GM23338 (cell line): Measurements from ENCODE around the gene BAD. TPM values are rescaled to one million over a fixed set of nuclear protein-coding genes. Genes with fewer than 3 reads are reported as not detected.

Experiments
- ATAC-seq: fragments of 200-7000 bp; cut with Tn5 transposase; 3 replicates; pipeline ENCODE4 v1.9.1; 2020
- DNase-seq: peaks from one replicate; pipeline ENCODE4 v3.0.0-alpha.2; 2015; ENCODE audit warnings: low spot score
- H2AFZ ChIP-seq: fragments of 200-600 bp; sonication (generic); 2 replicates; pipeline ENCODE4 v1.8.0; 2016; ENCODE audit warnings: antibody characterized with exemption, mild to moderate bottlenecking, moderate library complexity
- H3F3A ChIP-seq: fragments of 200-600 bp; sonication (generic); replicated peaks from 2 replicates; pipeline ENCODE4 v1.8.0; 2017; ENCODE audit warnings: antibody characterized with exemption, mixed run types, low read depth
- H3K27ac ChIP-seq: fragments of 200-600 bp; sonication (generic); 2 replicates; pipeline ENCODE4 v1.6.1; 2016; ENCODE audit warnings: low read depth
- H3K27me3 ChIP-seq: fragments of 200-600 bp; sonication (generic); 2 replicates; pipeline ENCODE4 v1.8.0; 2016; ENCODE audit warnings: mild to moderate bottlenecking, mixed run types, moderate library complexity; ENCODE audit not compliant: insufficient read depth
- H3K36me3 ChIP-seq: fragments of 200-600 bp; sonication (generic); 2 replicates; pipeline ENCODE4 v1.8.0; 2016; ENCODE audit warnings: mild to moderate bottlenecking; ENCODE audit not compliant: insufficient read depth
- H3K4me1 ChIP-seq: fragments of 200-600 bp; sonication (generic); 2 replicates; pipeline ENCODE4 v1.8.0; 2016; ENCODE audit warnings: mild to moderate bottlenecking, moderate library complexity; ENCODE audit not compliant: insufficient read depth
- H3K4me2 ChIP-seq: fragments of 200-600 bp; sonication (generic); 2 replicates; pipeline ENCODE4 v1.7.1; 2017; ENCODE audit warnings: mixed run types
- H3K4me3 ChIP-seq: fragments of 200-600 bp; sonication (generic); 2 replicates; pipeline ENCODE4 v1.6.1; 2016; ENCODE audit warnings: mixed run types
- H3K79me2 ChIP-seq: fragments of 200-600 bp; sonication (generic); replicated peaks from 2 replicates; pipeline ENCODE4 v1.8.0; 2017; ENCODE audit warnings: mild to moderate bottlenecking; ENCODE audit not compliant: insufficient read depth
- H3K9me2 ChIP-seq: fragments of 200-600 bp; sonication (generic); 2 replicates; pipeline ENCODE4 v1.8.0; 2017; ENCODE audit not compliant: insufficient read depth
- H4K20me1 ChIP-seq: fragments of 200-600 bp; sonication (generic); replicated peaks from 2 replicates; pipeline ENCODE4 v1.8.0; 2017; ENCODE audit warnings: mild to moderate bottlenecking; ENCODE audit not compliant: insufficient read depth
- H3K27ac Mint-ChIP-seq: 2 replicates; pipeline ENCODE4 v1.8.0; 2020; ENCODE audit warnings: inconsistent platforms, mild to moderate bottlenecking, moderate library complexity, mixed read lengths
- H3K27me3 Mint-ChIP-seq: 3 replicates; pipeline ENCODE4 v1.8.0; 2022; ENCODE audit warnings: low read depth, mild to moderate bottlenecking, moderate library complexity, mixed read lengths, inconsistent platforms; ENCODE audit not compliant: insufficient read depth, poor library complexity
- H3K36me3 Mint-ChIP-seq: 3 replicates; pipeline ENCODE4 v1.8.0; 2021; ENCODE audit warnings: low read depth, mild to moderate bottlenecking, inconsistent platforms, moderate library complexity, mixed read lengths
- H3K4me1 Mint-ChIP-seq: 3 replicates; pipeline ENCODE4 v1.8.0; 2020; ENCODE audit warnings: mild to moderate bottlenecking, inconsistent platforms, mixed read lengths
- H3K4me3 Mint-ChIP-seq: 3 replicates; pipeline ENCODE4 v1.8.0; 2021; ENCODE audit warnings: moderate library complexity, mild to moderate bottlenecking, inconsistent platforms, mixed read lengths
- H3K9me3 Mint-ChIP-seq: 3 replicates; pipeline ENCODE4 v1.8.0; 2020; ENCODE audit warnings: moderate library complexity, mild to moderate bottlenecking, inconsistent platforms, mixed read lengths
- CREB1 ChIP-seq: fragments of 250-450 bp; sonication (Bioruptor Pico); IDR thresholded peaks from 2 replicates; pipeline ENCODE4 v1.5.0; 2020; ENCODE audit warnings: low read depth, mild to moderate bottlenecking, moderate library complexity
- ETS1 ChIP-seq: IDR thresholded peaks from 2 replicates; pipeline ENCODE4 v1.6.1; 2016; ENCODE audit warnings: antibody characterized with exemption
- EZH2 ChIP-seq: fragments of 200-600 bp; sonication (generic); IDR thresholded peaks from one replicate; pipeline ENCODE4 v1.8.0; 2017; ENCODE audit warnings: antibody characterized with exemption, mild to moderate bottlenecking, low read depth; ENCODE audit not compliant: unreplicated experiment
- EZH2phosphoT487 ChIP-seq: fragments of 200-600 bp; sonication (generic); IDR thresholded peaks from one replicate; pipeline ENCODE4 v1.8.1; 2018; ENCODE audit warnings: antibody characterized with exemption; ENCODE audit not compliant: unreplicated experiment
- polyA plus RNA-seq: library from polyadenylated mRNA; unstranded; fragments of >200 nt; fragmentation: Nextera tagmentation; extraction: Ambion mirVana; gene quantifications from 2 replicates; pipeline ENCODE4 v1.2.1, GENCODE V29; 2016
- total RNA-seq: library from RNA; depleted of rRNA; stranded (reverse); fragments of >200 nt; shearing (Covaris generic); gene quantifications from 2 replicates; pipeline ENCODE4 v1.2.3, GENCODE V29; 2014
- TF ChIP-seq, protein P1 (sequence below), 2 experiments: fragments of 200-600 bp in 1 of 2; sonication (generic) in 1 of 2; conservative IDR thresholded peaks; 2 replicates each; pipeline versions ENCODE4 v1.5.1 to v1.6.1; 2016 to 2017; ENCODE audit warnings: antibody characterized with exemption in 2 of 2, low read depth in 2 of 2, mild to moderate bottlenecking in 2 of 2, moderate library complexity in 1 of 2

The BAD gene
- total and polyA plus RNA-seq, 2 experiments from 2014 or later, result 46.3 to 46.4 TPM

DNA sequence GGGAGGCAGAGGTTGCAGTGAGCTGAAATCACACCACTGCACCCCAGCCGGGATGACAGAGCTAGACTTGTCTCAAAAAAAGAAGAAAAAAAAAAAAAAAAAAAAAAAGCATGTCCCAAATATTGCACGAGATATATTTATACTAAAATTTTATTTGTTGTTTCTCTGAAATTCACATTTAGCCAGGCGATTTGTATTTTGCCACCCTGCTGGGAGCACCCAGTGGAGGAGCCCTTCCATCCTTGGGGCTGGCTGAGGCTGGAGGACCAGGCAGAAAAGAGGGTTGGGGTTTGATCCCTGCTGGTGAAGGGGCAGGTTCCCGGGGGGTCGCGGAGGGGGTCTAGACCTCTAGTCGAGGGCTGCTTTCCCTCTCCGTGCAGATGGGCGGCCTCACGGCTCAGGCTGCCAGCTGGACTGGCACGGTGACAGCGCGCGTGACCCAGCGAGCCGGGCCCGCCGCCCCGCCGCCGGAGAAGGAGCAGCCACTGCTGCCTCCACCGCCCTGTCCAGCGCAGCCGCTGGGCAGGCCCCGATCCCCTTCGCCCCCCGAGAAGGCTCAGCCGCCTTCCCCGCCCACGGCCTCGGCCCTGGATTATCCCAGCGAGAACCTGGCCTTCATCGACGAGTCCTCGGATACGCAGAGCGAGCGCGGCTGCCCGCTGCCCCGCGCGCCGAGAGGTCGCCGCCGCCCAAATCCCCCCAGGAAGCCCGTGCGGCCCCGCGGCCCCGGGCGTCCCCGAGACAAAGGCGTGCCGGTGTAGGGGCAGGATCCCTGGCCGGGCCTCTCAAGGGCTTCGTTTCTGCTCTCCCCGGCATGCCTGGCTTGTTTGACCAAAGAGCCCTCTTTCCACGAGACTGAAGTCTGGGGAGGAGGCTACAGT, 14.7 kb upstream of the BAD start:
- peaks cover 12% of the 10 kb centered on the region; the same call in 1 of the 2 replicates for H3K4me1 ChIP-seq
- peak overlapping the region; percentile 81 for H3K4me2 ChIP-seq
- peaks cover 92% of the 10 kb centered on the region for H3K27me3 ChIP-seq
- Mint-ChIP-seq H3K36me3 (no peaks in the 10 kb centered on the region), H3K27ac (no peak overlapping the region), H3K27me3 (peaks cover 83% of the 10 kb centered on the region), H3K4me1 (peaks cover 16% of the 10 kb centered on the region), H3K4me3 (peak overlapping the region; percentile 64), H3K9me3 (no peaks in the 10 kb centered on the region; the same call in 2 of the 3 replicates)
- H3F3A ChIP-seq, result peaks cover 20% of the 10 kb centered on the region
- peak overlapping the region; percentile 56 for H3K4me3 ChIP-seq
- no peaks in the 10 kb centered on the region for H3K36me3 ChIP-seq
- peaks cover 16% of the 10 kb centered on the region; the same call in 1 of the 2 replicates for H4K20me1 ChIP-seq
- H3K27ac ChIP-seq, result no peak overlapping the region
- TF ChIP-seq ETS1, result no peak
- peak; percentile 89 for TF ChIP-seq EZH2phosphoT487
- TF ChIP-seq CREB1 (CRISPR knock-in tag), result no peak
- peak; percentile 67 for TF ChIP-seq EZH2
- ATAC-seq, result peak; percentile 2; the same call in 2 of the 3 replicates
- peak; percentile 40 for DNase-seq
- H3K9me2 ChIP-seq, result no peaks in the 10 kb centered on the region
- H2AFZ ChIP-seq, result no peak overlapping the region; the same call in 1 of the 2 replicates
- H3K79me2 ChIP-seq, result no peaks in the 10 kb centered on the region

DNA sequence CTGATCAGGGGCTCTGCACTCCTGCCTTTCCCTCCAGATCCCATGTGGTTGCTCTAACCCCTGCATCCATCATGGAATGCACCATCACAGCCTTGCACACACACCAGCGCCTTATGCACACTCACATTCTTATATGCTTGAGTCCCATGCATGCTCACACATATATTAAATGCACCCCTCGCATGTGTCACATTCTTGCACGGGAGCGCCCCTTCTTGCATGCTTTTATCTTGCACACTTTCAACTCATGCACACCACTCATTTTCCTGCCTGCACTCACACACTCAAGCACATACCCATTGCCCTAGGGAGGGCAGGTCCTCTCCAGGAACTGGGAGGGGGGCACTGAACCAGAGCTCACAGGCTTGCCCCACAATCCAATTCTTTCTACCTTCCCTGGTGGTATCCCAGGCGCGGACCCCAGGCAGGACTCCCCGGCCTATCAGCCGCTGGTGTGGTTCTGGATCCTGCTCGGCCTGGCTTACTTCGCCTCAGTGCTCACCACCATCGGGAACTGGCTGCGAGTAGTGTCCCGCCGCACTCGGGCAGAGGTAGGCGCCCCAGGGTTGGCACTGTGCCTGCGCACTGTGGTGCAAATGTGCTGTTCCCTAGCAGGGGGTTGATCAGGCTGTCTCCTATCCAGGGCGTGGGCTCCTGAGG, 13.4 kb upstream of the BAD start:
- peak overlapping the region; percentile 50; the same call in 1 of the 2 replicates for H3K4me3 ChIP-seq
- H3K27ac ChIP-seq, result no peak overlapping the region
- H3K27me3 ChIP-seq, result peaks cover 99% of the 10 kb centered on the region
- peaks cover 94% of the 10 kb centered on the region for H3K27me3 Mint-ChIP-seq
- DNase-seq, result peak; percentile 39
- ATAC-seq, result no peak
- no peak overlapping the region for H3K27ac Mint-ChIP-seq
- H3K4me1 Mint-ChIP-seq, result peaks cover 13% of the 10 kb centered on the region
- H3K4me3 Mint-ChIP-seq, result peak overlapping the region; percentile 50
- H3F3A ChIP-seq, result peaks cover 20% of the 10 kb centered on the region
- no peaks in the 10 kb centered on the region for H3K36me3 ChIP-seq
- peaks cover 19% of the 10 kb centered on the region for H4K20me1 ChIP-seq
- H2AFZ ChIP-seq, result no peak overlapping the region
- no peaks in the 10 kb centered on the region for H3K9me2 ChIP-seq
- no peaks in the 10 kb centered on the region for H3K79me2 ChIP-seq
- H3K4me1 ChIP-seq, result peaks cover 7% of the 10 kb centered on the region; the same call in 1 of the 2 replicates
- no peaks in the 10 kb centered on the region; the same call in 2 of the 3 replicates for H3K36me3 Mint-ChIP-seq
- peak; percentile 68 for TF ChIP-seq EZH2
- TF ChIP-seq, protein P1, sequence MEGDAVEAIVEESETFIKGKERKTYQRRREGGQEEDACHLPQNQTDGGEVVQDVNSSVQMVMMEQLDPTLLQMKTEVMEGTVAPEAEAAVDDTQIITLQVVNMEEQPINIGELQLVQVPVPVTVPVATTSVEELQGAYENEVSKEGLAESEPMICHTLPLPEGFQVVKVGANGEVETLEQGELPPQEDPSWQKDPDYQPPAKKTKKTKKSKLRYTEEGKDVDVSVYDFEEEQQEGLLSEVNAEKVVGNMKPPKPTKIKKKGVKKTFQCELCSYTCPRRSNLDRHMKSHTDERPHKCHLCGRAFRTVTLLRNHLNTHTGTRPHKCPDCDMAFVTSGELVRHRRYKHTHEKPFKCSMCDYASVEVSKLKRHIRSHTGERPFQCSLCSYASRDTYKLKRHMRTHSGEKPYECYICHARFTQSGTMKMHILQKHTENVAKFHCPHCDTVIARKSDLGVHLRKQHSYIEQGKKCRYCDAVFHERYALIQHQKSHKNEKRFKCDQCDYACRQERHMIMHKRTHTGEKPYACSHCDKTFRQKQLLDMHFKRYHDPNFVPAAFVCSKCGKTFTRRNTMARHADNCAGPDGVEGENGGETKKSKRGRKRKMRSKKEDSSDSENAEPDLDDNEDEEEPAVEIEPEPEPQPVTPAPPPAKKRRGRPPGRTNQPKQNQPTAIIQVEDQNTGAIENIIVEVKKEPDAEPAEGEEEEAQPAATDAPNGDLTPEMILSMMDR (conservative IDR thresholded peaks at IDR 0.05; ENCODE audit: low read depth in 2 of 2), result no peak
- peak overlapping the region; percentile 74 for H3K4me2 ChIP-seq
- no peaks in the 10 kb centered on the region; the same call in 1 of the 3 replicates for H3K9me3 Mint-ChIP-seq
